Activated T-cell treated with anti-CD3 and anti-CD28 coated beads for 48 hours (primary cell): ENCODE data around the gene LGALS3.

Source experiments
- DNase-seq: peaks from one replicate; pipeline ENCODE4 v3.0.0-alpha.2; 2020; ENCODE audit warnings: low read depth

The LGALS3 gene

DNA sequence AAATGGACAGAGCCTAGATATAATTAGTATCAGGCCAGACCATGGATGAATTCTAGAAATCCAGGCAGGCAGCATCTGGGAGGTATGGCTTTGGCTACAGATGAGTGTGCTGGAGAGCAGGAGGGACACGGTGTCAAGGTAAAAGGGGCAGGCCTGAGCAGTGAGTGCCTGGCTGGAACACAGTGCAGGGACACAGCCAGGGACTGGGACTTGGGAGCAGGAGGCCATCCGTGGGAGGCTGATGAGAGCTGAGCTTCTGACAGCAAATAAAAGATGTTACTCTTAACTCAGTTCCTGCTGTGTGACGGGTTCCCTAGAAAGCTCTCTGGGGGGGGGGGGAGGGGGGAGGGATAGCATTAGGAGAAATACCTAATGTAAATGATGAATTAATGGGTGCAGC, 13.6 kb upstream of the LGALS3 start:
- DNase-seq = no peak

DNA sequence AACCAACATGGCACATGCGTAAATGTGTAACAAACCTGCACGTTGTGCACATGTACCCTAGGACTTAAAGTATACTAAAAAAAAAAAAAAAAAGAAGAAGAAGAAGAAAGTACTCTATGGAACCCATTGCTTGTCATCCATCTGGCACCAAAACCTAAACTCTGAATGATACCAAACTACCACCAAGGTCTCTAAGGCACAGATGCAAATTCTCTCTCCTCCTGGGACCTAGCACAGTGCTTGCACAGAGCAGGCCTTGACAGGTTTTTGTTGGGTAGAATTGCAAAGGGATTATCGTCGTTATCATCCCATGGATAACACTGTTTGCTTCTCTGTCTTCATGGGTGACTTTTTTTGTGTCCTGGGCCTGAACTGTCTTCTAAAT, 13.2 kb upstream of the LGALS3 start:
- no peak for DNase-seq

DNA sequence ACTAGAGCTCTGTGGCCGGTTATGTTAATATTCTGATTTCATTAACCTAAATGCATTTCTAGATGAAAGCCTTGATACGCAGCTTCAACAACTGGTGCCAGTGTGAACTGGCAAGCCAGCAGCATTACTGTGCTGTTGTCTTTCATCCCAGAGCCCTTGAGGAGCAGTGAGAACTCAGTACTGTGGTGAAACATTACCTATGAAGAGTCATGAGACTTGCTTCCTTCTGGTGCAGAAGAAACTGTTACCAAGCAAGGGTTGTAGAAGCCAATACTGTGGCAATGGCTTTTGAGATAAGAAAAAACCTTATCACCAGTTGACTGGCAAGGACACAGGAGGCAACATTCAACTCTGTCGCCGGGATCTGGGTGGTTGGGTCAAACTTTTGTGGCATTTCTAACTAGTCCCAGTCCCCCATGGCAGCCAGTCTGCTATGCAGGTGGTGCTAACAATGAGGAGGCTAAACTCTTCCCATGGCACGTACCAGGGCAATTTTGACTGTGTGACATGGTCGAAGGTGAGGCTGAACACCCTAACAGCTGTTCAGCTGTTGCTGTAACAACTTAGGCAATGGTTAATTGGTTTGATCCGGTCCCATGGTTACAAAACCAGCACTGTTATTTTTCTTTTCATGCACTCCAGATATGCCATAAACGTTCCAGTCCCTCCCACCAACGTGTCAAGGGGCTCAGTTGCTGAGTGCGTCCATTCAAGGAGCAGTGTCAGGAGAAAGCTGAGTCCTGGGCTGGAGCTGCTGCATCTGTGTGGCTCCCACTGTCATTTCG, 12.6 kb upstream of the LGALS3 start:
- no peak for DNase-seq

DNA sequence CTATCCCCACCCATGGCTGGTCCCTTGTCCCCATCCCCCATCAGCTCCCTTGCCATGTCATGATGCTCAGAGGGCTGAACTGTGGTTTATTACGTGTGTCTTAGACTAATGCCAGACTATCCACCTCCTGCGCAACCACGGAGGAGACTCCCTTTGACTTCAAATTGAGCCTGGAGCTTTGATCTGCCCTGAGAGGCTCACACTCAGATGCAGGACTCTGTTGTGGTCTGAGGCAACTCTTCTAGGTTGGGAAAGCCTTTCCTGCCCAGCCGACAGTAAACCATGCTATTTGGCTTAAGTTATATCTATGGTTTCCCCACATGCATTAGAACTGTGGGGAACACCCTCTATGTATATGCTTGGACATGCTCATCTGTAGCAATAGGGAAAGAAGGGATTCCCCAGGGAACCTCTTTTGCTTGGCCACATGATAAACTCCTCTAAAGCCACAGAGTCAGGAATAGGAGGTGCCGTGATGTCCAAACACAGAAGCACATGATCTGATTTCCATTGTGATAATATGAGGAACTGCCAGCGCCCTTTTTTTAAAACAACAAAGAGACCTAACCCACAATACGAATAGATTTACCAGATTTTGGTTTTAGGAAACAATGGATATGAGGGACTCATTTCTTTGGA, 11.1 kb upstream of the LGALS3 start:
- no peak for DNase-seq

DNA sequence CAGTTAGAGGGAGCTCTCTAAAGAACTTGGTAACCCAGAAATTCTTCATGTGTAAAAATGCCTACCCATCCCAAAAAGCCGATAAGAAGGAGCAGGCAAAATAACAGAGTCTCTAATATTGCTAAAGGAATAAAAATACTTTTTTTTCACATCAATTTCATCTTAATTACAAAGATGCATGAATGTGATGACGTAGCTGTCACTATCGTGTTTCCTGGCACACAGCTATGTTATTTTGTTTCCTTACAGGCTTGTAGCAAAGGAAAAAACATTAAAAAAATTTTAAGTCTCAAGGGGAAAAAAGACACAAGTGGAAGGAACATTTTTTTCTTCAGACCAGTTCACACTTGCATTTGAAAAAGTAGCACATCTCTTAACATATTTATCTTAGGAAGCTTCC, 10.3 kb upstream of the LGALS3 start:
- no peak for DNase-seq

DNA sequence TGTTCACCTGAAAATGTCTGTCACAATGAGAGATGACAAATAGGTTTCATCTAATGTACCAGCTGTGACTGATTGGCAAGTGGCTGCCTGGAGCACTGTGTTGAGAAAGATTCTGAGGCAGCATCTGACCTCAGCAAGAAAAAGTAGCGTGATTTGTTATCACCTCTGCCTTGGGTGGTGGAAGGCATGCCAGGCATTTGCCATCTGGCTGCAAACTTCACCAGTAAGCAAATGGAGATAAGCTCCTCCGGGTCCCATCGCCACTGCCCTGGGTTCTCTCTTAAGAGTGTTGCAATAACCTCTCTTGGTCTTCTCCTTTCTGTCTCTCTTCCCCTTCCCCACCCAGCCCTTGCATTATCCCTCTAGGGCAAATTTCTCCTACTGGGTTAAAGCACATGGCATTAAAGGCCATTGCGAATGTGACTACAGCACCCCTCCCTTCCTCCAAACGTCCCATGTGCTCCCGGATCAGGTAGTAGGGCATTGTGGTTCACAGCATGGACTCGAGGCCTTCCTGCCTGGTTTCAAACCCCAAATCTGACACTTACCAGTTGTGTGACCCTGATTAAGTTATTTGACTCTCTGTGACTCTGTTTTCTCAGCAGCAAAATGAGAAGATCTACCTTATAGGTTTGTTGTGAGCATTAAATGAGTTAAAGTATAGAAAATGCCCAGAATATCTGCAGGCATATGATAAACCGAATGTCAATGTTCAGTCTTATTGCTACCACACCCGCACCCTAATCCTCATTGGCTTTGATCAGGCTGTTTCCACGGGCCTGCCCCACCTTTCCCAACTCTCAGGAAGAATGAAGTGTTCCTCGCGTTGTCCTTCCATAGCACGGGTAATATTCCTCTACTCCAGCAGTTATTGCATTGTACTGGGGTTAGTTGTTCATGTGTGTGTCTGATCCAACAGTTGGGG, 8.2 kb upstream of the LGALS3 start:
- no peak for DNase-seq

DNA sequence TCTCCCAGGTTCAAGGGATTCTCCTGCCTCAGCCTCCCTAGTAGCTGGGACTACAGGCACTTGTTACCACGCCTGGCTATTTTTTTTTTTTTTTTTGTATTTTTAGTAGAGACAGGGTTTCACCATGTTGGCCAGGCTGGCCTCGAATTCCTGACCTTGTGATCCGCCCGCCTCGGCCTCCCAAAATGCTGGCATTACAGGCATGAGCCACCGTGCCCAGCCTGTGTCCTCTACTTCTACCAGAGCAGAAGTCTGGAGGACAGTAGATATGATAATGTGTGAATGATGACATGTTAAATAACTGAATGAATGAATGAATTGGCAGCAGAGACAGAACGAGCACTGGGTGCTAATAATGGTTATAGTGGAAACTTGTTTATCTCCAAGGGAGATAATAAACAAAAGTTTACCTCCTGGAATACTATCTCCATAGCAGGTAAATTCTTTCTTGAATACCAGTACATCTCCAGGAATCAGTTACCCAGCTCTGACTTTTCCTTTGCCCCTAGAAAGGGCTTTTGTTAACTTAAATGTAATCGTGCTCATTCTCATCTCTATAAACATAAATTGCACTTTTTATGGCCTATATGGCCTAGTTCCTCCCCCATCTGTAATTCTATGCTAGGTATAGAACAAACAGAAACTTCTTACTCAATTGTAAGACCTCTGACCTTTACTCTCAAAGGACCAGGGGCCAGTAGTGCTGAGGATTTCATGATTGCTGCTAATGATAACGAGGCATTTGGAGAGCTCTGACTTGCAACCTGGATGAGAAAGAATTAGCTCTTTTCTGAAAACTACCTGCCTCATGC, 7.2 kb upstream of the LGALS3 start:
- DNase-seq = no peak

DNA sequence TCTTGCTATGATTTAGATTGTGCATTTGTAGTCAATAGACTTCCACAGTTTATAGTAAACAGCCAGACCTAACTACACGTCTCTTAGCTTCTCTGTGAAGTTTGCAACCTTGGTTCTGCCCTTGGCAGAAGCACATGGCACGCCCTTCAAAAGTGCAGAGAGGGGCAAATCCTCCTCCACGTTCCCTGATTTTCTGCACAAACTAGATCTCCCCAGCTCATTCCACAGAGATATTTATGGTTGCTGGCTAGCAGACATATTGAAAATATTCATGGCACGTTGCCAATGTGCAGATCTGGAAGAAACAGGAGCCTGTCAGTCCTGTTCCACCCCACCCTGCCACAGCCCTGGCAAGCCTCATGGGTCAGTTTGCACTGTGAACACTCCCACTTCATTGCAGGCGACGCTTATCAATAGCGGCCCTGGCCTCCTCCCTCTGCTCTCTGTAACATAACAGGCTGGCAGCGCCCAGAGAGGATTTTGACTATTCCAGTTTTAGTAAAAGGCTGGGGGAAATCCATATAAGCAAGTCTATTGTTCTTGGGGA, 6.5 kb upstream of the LGALS3 start:
- no peak for DNase-seq

DNA sequence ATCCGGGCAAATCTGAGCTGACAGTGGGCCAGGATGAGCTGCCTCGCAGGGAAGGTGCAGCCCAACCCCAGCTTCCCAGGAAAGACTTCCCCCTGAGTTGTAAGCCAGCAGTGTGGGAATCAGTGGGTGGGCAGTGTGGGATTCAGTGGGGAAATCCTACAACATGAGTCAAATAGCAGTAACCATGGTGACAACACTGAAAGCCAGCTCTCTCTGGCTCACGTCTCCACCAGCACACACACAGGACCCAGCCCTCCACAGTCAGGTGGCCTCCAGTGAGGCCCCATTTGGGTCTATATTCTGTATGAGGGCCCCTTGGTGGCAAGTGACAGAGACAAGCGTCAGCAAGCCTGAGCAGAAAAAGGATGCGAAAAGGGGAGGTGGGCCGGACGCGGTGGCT, 6.0 kb upstream of the LGALS3 start:
- no peak for DNase-seq

DNA sequence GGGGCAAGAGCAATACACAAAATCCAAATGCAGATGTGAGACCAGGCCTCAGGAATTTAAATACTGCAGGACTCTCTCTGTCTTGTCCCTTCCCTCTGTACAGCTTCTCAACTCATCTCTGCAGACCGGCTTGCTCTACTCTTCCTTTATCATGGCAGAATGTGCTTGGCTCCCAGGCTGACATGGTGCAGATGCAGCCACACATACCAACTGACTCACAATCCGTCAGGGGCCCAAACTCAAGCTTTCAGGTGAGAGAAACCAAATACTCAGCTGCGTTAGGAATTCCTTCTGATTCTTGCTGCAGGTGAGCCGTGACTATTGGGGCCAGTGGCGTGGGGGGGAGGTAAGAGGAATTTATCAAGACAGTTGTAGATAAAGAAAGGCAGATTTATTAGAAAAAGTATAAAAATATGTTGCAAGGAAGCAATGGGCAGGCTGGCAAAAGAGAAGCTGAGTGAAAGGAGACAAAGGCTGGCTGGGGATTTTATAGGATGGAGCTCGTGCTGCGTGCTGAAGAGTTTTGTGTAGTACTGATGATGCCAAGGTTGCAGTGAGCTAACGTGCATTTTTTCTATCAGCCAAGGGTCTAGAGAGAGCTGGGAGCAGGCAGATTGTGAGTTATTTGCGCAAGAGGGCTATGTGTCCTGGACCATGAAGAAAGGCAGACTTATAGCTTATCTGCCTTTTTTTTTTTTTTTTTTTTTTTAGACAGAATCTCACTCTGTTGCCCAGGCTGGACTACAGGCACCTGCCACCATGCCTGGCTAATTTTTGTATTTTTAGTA, 5.0 kb upstream of the LGALS3 start:
- no peak for DNase-seq

DNA sequence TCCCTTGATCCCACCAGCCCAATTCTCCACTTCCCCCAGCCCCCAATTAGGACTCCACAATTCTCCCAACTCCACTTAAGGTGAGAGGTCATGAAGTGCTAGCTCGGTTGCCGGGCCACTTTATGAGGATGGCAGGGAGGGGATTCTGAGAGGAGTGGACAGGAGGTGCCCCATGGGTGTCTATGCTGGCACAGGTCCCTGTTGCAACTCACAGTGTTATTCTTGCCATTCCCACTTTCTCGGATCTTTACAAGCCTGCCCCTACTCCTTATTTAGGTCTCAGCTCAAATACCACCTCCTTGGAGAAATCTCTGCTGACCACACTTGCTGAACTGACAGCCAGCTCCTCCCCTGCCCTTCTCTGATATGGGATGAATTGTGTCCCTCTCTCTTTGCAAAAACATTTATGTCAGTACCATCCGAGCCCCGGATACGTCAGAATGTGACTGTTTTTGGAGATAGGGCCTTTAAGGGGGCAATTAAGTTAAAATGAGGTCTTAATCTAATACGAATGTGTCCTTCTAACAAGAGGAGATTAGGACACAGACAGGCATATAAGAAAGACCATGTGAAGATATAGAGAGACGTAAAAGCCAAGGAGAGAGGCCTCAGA, 4.2 kb upstream of the LGALS3 start:
- DNase-seq = no peak

DNA sequence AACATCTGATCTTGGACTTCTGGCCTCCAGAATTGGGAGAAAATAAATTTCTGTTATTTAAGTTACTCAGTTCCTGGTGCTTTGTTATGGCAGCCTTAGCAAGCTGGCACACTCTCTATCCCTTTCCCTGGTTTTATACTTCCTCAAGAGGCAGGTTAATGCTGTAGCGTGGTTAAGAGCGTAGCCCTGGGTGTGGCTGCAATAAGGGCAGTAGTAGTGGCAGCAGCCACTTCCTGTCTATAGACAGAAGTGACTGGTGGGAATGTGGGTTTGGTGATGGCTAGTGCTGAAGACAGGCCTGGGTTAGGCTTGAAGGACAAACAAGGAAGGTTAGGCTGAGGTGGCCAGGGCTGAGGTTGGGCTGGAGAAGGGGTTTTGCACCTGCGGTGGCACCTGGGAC, 3.6 kb upstream of the LGALS3 start:
- no peak for DNase-seq

DNA sequence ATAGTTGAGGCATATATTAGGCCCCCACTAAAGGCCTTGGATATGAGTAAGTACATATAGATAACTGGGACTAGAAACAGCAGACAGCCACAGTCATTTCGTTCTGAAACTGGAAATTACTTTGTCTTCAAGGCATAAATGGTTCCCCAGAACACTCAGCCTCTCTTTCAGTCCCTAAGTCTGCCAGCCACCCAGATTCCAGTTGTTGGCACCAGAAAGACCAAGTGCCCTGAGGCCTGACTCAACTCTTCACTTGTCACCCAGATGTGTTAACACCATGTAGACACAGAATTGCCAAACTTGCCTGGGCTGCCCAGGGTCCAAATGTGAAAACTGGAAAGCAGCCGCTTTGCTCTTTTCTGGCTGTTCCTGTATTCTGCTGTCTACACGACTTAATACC, 3.0 kb upstream of the LGALS3 start:
- DNase-seq = no peak

DNA sequence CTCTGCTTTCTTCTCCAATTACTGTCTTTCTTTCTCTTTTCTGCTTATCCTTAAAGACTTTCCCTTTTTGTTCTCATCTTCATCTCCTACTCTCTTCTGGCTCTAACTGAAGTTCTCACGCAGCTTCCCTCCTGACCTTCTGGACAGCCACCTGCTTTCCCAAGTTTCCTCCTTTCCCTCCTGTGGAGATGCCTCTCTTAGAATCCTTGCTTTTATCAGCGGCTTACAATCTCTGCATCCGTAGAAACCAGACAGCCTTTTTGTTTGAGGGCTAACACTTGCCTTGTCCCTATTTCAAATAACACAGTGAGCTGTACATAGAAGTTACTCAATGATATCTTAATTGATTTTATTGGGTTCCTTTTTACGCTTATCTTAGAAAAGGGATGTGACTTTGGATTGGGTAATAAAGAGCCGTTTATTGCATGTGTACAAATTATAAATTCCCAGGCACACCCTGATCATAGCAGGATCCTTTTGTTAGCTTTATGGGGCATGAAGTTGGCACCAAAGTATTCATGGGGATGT, 2.1 kb upstream of the LGALS3 start:
- no peak for DNase-seq

DNA sequence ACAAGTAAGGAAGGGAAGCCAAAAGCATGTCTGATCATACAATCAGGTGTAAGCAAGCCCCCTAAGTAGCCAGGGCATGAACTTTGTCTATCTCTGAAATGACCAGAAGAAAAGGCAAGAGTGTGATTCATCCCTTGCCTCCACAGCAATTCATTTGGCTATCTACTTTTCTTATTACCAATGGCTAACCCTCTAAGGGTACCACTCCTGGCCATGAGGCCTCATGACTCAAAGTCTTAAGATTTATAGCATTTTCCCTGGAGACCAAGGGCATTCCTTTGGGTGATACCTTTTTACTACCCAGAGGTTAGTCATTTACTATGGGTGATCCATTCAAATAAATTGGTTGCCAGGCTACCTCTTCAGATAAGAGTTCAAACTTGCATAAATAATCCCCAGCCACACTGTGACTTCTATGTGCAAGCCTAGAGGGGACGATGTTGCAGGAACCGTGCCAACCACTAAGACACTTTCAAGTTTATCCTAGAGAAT, 1.5 kb upstream of the LGALS3 start:
- DNase-seq = no peak

DNA sequence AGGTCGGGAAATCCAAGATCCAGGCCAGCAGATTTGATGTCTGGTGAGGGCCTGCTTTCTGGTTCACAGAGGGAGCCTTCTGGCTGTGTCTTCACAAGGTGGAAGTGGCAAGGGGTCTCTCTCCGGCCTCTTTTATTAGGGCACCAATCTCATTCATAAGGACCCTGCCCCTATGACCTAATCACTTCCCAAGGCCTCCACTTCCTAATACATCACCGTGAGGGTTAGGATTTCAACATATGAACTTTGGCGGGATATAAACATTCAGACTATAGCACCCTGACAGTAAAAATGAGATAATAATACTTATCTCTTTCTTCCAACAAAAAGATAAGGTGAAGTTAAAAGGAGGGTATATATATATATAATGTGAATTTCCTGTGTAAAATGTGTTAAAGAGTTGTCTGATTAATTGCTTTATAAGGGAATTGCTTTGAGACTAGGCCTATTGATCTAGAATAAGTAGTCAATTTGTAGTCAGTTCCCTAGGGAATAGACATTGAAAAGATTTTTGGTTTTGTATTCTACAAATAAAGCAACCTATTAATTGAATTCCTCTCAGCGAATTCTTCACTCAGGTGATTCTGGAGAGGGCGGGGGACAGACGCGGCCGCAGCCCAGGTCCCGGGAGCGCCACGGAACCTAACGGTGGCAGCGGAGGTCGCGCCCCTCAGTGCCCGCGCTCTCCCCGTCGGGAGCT, 516 bp upstream of the LGALS3 start:
- no peak for DNase-seq

DNA sequence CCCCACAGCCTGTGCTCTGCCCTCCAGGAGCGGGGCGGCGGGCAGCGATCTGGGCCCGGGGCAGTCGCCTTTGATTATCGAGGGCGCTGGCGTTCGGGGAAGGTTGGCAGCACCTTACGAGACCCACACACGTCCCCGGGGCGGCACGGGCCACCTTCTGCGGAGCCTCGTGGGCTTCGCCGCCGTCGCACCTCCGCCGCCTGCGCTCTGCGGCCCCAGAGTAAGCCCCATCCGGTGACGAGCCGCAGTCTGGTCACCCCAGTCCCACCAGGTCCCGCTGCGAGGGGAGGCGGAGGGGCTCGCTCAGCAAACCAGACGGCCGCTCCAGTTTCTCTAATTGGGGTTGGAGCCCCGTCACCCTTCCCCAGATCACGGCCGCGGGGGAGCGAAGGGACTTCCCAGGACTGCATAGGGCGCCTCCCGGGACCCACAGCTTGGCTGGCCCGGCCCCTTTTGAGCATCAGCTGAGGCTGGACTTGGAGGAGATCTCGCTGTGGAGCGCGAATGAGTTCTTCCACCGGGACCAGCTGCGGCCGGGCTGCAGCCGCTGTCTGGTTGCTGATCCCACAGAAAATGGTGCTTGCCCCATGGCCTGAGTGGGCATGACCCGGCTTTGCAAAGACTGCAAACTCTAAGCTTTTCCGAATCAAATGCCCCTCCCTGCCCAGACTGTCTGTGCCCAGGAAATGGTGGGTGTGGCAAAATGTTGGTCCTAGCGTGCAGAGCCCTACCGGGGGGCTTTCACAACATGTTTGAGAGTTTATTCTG, 560 bp downstream of the LGALS3 start:
- DNase-seq = peak; percentile 25

DNA sequence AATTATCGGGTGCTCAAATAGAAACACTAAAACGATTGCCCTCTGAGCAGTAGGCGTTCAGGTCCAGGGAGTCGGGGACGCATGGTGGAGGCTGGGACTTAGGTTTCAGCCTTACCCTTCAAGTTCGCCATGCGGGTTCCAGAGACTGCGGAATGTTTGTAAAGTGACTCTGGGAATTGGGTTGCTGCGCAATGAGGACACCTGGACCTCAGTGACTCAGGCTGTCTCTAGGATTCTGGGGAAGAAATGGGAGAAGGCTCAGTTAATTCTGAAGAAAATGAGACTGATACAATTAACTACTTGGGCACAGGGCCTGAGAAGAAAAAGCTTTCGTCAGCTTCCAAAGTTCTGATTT, 1.1 kb downstream of the LGALS3 start:
- no peak for DNase-seq
